Large intestine (tissue), 3 donors: ENCODE measurements around the gene CFAP46. TPM values are rescaled to one million over a fixed set of nuclear protein-coding genes. Genes with fewer than 3 reads are reported as not detected.
A peak's percentile ranks its signal among the peaks of the same experiment; 100 is the strongest.
"Not testable (repeated sequence)": the region's sequence is repeated elsewhere in the genome, so short reads cannot be mapped to it uniquely, and the experiment has no call there.

Experiments used
- DNase-seq, 2 donors: peaks; one replicate each; pipeline versions ENCODE4 v3.0.0 to v3.0.0-alpha.2; 2013
- H3K27ac ChIP-seq: one replicate; pipeline ENCODE4 v1.5.1; 2013; ENCODE audit warnings: low read length
- H3K27me3 ChIP-seq: 2 replicates; pipeline ENCODE4 v1.6.1; 2013; ENCODE audit warnings: low read length; ENCODE audit not compliant: control insufficient read depth, insufficient read depth
- H3K36me3 ChIP-seq: 2 replicates; pipeline ENCODE4 v1.6.1; 2013; ENCODE audit warnings: low read length; ENCODE audit not compliant: control insufficient read depth, insufficient read depth
- H3K4me1 ChIP-seq: one replicate; pipeline ENCODE4 v1.6.1; 2013; ENCODE audit warnings: low read length; ENCODE audit not compliant: control insufficient read depth, insufficient read depth
- H3K4me3 ChIP-seq: one replicate; pipeline ENCODE4 v1.5.1; 2013; ENCODE audit warnings: low read length
- H3K9me3 ChIP-seq: one replicate; pipeline ENCODE4 v1.6.1; 2013; ENCODE audit warnings: mild to moderate bottlenecking, low read depth, low read length, moderate library complexity; ENCODE audit not compliant: control insufficient read depth
- WGBS: methylation state at CpG from one replicate; pipeline ENCODE4 v1.1.5; 2013; ENCODE audit warnings: low lambda C conversion rate; ENCODE audit not compliant: insufficient coverage; 5-methylcytosine and 5-hydroxymethylcytosine counted together
- polyA plus RNA-seq: library from polyadenylated mRNA; unstranded; fragments of 120-200 nt; gene quantifications from one replicate; pipeline ENCODE4 v1.2.1, GENCODE V29; 2013

CFAP46 gene
- polyA plus RNA-seq, 1 donor, result 0.75 TPM

DNA sequence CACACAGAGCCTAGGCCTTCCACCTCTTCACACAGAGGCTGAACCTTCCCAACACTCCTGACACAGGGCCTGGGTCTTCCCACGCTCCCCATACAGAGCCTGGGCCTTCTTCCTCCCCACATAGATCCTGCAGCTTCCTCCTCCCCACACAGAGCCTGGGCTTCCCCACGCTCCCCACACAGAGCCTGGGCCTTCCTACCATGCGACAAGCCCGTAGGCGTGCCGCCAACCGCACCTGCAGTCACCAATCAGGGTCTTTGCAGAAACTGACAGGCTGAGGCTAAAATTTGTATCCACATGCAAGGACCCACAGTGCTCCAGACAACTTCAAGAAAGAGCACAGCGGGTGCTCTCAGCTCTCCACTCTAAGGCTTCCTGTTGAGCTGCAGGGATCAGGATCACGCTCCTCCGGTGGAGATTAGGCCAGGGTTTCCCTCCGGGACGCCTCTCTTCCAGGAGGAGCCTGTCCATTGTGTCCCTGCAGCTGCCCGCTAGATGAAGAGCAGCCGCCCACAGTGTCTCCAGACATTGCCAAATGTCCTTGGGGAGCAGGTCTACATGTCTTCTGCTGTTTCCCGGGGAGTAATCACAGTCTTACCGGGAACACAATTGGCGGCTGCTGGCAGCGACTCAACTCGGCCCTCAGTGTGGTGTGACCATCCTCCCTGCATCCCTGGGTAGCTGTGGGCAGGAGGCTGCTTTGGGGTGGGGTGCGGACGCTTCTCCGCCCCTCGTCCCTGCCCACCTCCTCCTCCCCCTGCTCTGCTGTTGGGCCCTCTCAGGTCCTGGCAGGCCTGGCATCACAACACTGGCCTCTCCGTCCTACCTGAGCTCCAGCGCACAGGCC, 9.7 kb downstream of the CFAP46 start:
- Histone ChIP-seq H3K4me1 (no peaks in the 10 kb centered on the region), H3K27ac (no peak overlapping the region), H3K36me3 (no peaks in the 10 kb centered on the region), H3K4me3 (no peak overlapping the region), H3K27me3 (no peaks in the 10 kb centered on the region), H3K9me3 (no peaks in the 10 kb centered on the region)
- no CpG with 5 or more reads among the region's 25 CpGs for whole genome bisulfite sequencing
- no peak for DNase-seq

GRCh38 chr10:132931258-132932250, 10.8 kb downstream of the CFAP46 start:
- H3K27me3 ChIP-seq, H3K9me3 ChIP-seq, DNase-seq, H3K27ac ChIP-seq, H3K4me3 ChIP-seq, H3K4me1 ChIP-seq, H3K36me3 ChIP-seq: not testable (repeated sequence)
- WGBS, result no CpG with 5 or more reads among the region's 6 CpGs

DNA sequence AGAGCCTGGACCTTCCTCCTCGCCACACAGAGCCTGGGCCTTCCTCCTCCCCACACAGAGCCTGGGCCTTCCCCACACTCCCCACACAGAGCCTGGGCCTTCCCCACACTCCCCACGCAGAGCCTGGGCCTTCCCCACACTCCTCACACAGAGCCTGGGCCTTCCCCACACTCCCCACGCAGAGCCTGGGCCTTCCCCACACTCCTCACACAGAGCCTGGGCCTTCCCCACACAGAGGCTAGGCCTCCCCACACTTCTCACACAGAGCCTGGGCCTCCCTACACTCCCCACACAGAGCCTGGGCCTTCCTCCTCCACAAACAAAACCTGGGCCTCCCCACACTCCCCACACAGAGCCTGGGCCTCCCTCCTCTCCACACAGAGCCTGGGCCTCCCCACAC, 11.7 kb downstream of the CFAP46 start:
- H3K36me3 ChIP-seq, H3K4me3 ChIP-seq, DNase-seq, H3K4me1 ChIP-seq, H3K27me3 ChIP-seq, H3K27ac ChIP-seq, H3K9me3 ChIP-seq: not testable (repeated sequence)
- WGBS, result no CpG with 5 or more reads among the region's 3 CpGs

GRCh38 chr10:132929953-132930548, 12.3 kb downstream of the CFAP46 start:
- Histone ChIP-seq H3K9me3 (no peaks in the 10 kb centered on the region), H3K4me3 (no peak overlapping the region), H3K27me3 (no peaks in the 10 kb centered on the region), H3K27ac (no peak overlapping the region), H3K4me1 (no peaks in the 10 kb centered on the region), H3K36me3 (no peaks in the 10 kb centered on the region)
- peak in 1 of 2 donors; percentile 6 for DNase-seq
- no CpG with 5 or more reads among the region's 10 CpGs for WGBS

DNA sequence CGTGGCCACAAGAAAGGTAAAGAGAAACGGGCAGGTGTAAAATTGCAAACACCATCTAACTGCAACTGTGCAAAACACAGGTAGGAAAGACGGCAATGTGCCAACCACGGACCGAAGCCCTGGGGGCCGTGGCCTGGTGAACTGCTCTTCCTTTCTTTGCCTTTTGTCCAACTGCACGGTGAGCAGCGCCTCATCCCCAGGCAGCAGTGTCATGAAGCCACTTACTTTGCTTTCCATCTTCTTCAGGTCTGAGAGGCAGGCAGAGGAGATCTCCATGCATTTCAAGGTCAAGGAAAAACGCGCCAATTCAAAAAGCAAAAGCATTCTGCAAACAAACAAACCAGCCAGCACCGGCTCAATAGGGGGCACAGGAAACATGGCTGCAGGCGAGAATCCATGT, 12.9 kb downstream of the CFAP46 start:
- DNase-seq, result no peak
- H3K4me1 ChIP-seq, result no peaks in the 10 kb centered on the region
- no peak overlapping the region for H3K27ac ChIP-seq
- 60% methylated on average over 1 of the region's 12 CpGs for WGBS
- H3K4me3 ChIP-seq, result no peak overlapping the region
- no peaks in the 10 kb centered on the region for H3K27me3 ChIP-seq
- H3K9me3 ChIP-seq, result no peaks in the 10 kb centered on the region
- H3K36me3 ChIP-seq, result no peaks in the 10 kb centered on the region

DNA sequence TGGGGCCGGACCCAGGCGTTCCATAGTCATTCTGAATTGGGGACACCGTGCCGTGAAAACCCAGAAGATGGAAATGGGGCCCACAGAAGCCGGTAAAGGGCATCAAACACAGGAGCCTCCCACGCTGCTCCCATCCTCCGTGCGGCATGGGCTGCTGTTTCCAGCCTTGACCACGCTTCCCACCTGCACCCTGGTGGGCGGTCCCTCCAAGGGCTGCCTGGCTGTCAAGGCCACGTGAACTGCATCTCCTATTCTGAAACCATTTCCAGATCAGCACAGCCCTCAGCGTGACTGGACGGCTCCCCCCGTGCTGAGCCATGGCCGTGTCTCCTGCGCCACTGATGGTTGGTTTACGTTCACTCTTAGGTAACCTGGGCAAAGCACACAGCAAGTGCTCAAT, 14.1 kb downstream of the CFAP46 start:
- no peak overlapping the region for H3K27ac ChIP-seq
- 100% methylated on average over 1 of the region's 17 CpGs for WGBS
- no peak for DNase-seq

GRCh38 chr10:132927824-132928223, 14.5 kb downstream of the CFAP46 start:
- no CpG with 5 or more reads among the region's 11 CpGs for WGBS

More for the DNA sequence above, 14.1 kb downstream of the CFAP46 start:
- no peaks in the 10 kb centered on the region for H3K27me3 ChIP-seq
- no peaks in the 10 kb centered on the region for H3K9me3 ChIP-seq
- H3K4me3 ChIP-seq, result no peak overlapping the region
- H3K4me1 ChIP-seq, result no peaks in the 10 kb centered on the region
- no peaks in the 10 kb centered on the region for H3K36me3 ChIP-seq

DNA sequence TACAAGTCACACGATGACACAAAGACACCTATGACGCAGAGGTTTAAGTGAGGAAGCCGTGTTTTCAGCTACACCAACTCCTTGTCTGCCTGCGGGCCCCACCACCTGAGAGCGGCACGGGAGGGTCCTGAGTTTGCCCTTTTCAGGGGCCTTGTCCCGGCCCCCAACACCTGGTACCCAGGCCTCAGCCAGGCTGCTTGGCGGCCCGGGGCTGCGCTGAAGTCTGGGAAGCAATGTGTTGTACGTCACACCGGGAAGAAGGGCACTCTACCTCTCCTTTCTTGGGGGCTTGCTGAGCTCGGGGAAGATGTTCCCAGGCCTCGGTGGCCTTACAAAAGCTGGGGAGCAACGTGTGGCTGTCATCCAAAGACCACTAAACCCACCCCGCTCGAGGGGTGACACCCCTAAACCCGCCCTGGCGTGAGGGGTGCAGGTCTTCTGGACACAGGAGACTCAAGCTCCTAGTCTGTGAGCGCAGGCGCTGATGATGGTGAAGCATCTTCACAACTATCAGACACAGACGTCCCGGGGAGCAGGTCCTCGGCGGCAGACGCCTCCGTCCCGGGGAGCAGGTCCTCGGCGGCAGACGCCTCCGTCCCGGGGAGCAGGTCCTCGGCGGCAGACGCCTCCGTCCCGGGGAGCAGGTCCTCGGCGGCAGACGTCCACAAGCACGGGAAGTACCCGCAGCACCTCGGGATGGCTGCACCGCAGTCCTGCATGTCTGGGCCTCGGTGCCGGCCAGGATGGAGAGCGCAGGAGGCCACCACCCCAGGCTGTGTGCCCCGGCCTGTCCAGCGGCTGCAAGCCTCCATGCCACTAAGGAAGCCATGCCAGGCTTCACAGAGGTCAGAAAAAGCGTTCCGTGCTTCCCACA, 15.4 kb downstream of the CFAP46 start:
- Histone ChIP-seq H3K36me3 (no peaks in the 10 kb centered on the region), H3K4me3 (no peak overlapping the region), H3K4me1 (no peaks in the 10 kb centered on the region), H3K9me3 (no peaks in the 10 kb centered on the region), H3K27me3 (no peaks in the 10 kb centered on the region), H3K27ac (no peak overlapping the region)
- no peak for DNase-seq
- no CpG with 5 or more reads among the region's 52 CpGs for WGBS

More at GRCh38 chr10:132927824-132928223, 14.5 kb downstream of the CFAP46 start:
- Histone ChIP-seq H3K27ac (no peak overlapping the region), H3K9me3 (no peaks in the 10 kb centered on the region), H3K36me3 (no peaks in the 10 kb centered on the region), H3K27me3 (no peaks in the 10 kb centered on the region), H3K4me1 (no peaks in the 10 kb centered on the region), H3K4me3 (no peak overlapping the region)
- DNase-seq, result no peak

GRCh38 chr10:132926070-132926469, 16.3 kb downstream of the CFAP46 start:
- Histone ChIP-seq H3K27me3 (no peaks in the 10 kb centered on the region), H3K4me3 (no peak overlapping the region), H3K27ac (no peak overlapping the region), H3K4me1 (no peaks in the 10 kb centered on the region), H3K36me3 (no peaks in the 10 kb centered on the region), H3K9me3 (no peaks in the 10 kb centered on the region)
- no peak for DNase-seq
- no CpG with 5 or more reads among the region's 21 CpGs for WGBS
